Lower leg skin (tissue), 3 donors: Measurements from ENCODE around the gene BCAS4.

Experiments used
- CTCF ChIP-seq, 3 donors: fragments of 450-650 bp; IDR thresholded peaks; one replicate each; pipeline ENCODE4 v1.5.1; 2016; ENCODE audit warnings: antibody characterized with exemption in 3 of 3, mild to moderate bottlenecking in 3 of 3, moderate library complexity in 2 of 3
- POLR2A ChIP-seq, 2 donors: fragments of 450-650 bp; IDR thresholded peaks; one replicate each; pipeline ENCODE4 v1.6.1; 2016 to 2017; ENCODE audit warnings: antibody characterized with exemption in 2 of 2, mild to moderate bottlenecking in 1 of 2, moderate library complexity in 1 of 2

GRCh38 chr20:50916257-50916656 is 121.4 kb downstream of the BCAS4 start:
- TF ChIP-seq CTCF (IDR thresholded peaks at IDR 0.05) (no peak), POLR2A (IDR thresholded peaks at IDR 0.05) (no peak)
